SK-N-SH treated with all-trans-retinoic acid at 6 μM for 48 hours (cell line): Measurements from ENCODE around the gene CACNA2D3.

Experiments used
- ATAC-seq: fragments of 200-7000 bp; cut with Tn5 transposase; 3 replicates; pipeline ENCODE4 v1.9.1; 2020; ENCODE audit warnings: mild to moderate bottlenecking, moderate library complexity
- ARNTL ChIP-seq: fragments of 450-650 bp; formaldehyde crosslinking; IDR thresholded peaks from 2 replicates; pipeline ENCODE4 v1.5.0; 2020; ENCODE audit warnings: low read depth, mild to moderate bottlenecking, moderate library complexity, borderline replicate concordance
- BACH2 ChIP-seq: fragments of 250-450 bp; sonication (Bioruptor Pico); IDR thresholded peaks from 2 replicates; pipeline ENCODE4 v1.9.0; 2021; ENCODE audit warnings: mild to moderate bottlenecking, borderline replicate concordance
- CSDC2 ChIP-seq: fragments of 250-450 bp; sonication (Bioruptor Pico); IDR thresholded peaks from 2 replicates; pipeline ENCODE4 v1.5.0; 2020; ENCODE audit warnings: mild to moderate bottlenecking, moderate library complexity
- CSRNP3 ChIP-seq: fragments of 250-450 bp; sonication (Bioruptor Pico); IDR thresholded peaks from 2 replicates; pipeline ENCODE4 v1.5.1; 2021; ENCODE audit warnings: mild to moderate bottlenecking, moderate library complexity
- ESRRG ChIP-seq: fragments of 250-450 bp; sonication (Bioruptor Pico); IDR thresholded peaks from 2 replicates; pipeline ENCODE4 v1.6.1; 2021; ENCODE audit warnings: mild to moderate bottlenecking
- GLIS3 ChIP-seq: fragments of 250-450 bp; sonication (Bioruptor Pico); IDR thresholded peaks from 2 replicates; pipeline ENCODE4 v1.5.0; 2020; ENCODE audit warnings: mild to moderate bottlenecking, moderate library complexity
- ISL1 ChIP-seq: fragments of 250-450 bp; sonication (Bioruptor Pico); IDR thresholded peaks from 2 replicates; pipeline ENCODE4 v2.1.2; 2022; ENCODE audit warnings: mild to moderate bottlenecking, moderate library complexity
- OSR1 ChIP-seq: fragments of 250-450 bp; sonication (Bioruptor Pico); IDR thresholded peaks from 2 replicates; pipeline ENCODE4 v1.8.0; 2022; ENCODE audit warnings: moderate library complexity, mild to moderate bottlenecking, inconsistent platforms
- PPARA ChIP-seq: fragments of 250-450 bp; sonication (Bioruptor Pico); IDR thresholded peaks from 2 replicates; pipeline ENCODE4 v1.5.0; 2020; ENCODE audit warnings: mild to moderate bottlenecking, borderline replicate concordance
- RARB ChIP-seq: fragments of 250-450 bp; sonication (Bioruptor Pico); IDR thresholded peaks from 2 replicates; pipeline ENCODE4 v1.8.0; 2021; ENCODE audit warnings: mild to moderate bottlenecking, moderate library complexity
- SNAI2 ChIP-seq: fragments of 250-450 bp; sonication (Bioruptor Pico); IDR thresholded peaks from 2 replicates; pipeline ENCODE4 v1.5.0; 2020; ENCODE audit warnings: mild to moderate bottlenecking, moderate library complexity
- TSHZ2 ChIP-seq: fragments of 250-450 bp; sonication (Bioruptor Pico); IDR thresholded peaks from 2 replicates; pipeline ENCODE4 v1.5.0; 2020; ENCODE audit warnings: mild to moderate bottlenecking, moderate library complexity
- ZC3H10 ChIP-seq: fragments of 250-450 bp; sonication (Bioruptor Pico); IDR thresholded peaks from 2 replicates; pipeline ENCODE4 v1.5.1; 2021; ENCODE audit warnings: mild to moderate bottlenecking, moderate library complexity
- ZFP3 ChIP-seq: fragments of 250-450 bp; sonication (Bioruptor Pico); IDR thresholded peaks from 2 replicates; pipeline ENCODE4 v1.5.0; 2020; ENCODE audit warnings: mild to moderate bottlenecking, moderate library complexity
- ZNF565 ChIP-seq: fragments of 450-650 bp; formaldehyde crosslinking; conservative IDR thresholded peaks from 2 replicates; pipeline ENCODE4 v1.5.0; 2020; ENCODE audit warnings: low read depth, mild to moderate bottlenecking, moderate library complexity
- ZNF70 ChIP-seq: fragments of 450-650 bp; formaldehyde crosslinking; IDR thresholded peaks from 2 replicates; pipeline ENCODE4 v1.5.0; 2020; ENCODE audit warnings: mild to moderate bottlenecking, moderate library complexity
- ZNF8 ChIP-seq: fragments of 450-650 bp; formaldehyde crosslinking; IDR thresholded peaks from 2 replicates; pipeline ENCODE4 v1.5.0; 2020; ENCODE audit warnings: mild to moderate bottlenecking, moderate library complexity
- TF ChIP-seq, protein P1 (sequence below): fragments of 250-450 bp; sonication (Bioruptor Pico); IDR thresholded peaks from 2 replicates; pipeline ENCODE4 v1.8.0; 2021; ENCODE audit warnings: low read depth, mild to moderate bottlenecking, moderate library complexity, borderline replicate concordance
- TF ChIP-seq, protein P2 (sequence below): fragments of 250-450 bp; sonication (Bioruptor Pico); IDR thresholded peaks from 2 replicates; pipeline ENCODE4 v1.8.0; 2020; ENCODE audit warnings: mild to moderate bottlenecking, moderate library complexity, borderline replicate concordance
- TF ChIP-seq, protein P3 (sequence below): fragments of 250-450 bp; sonication (Bioruptor Pico); IDR thresholded peaks from 2 replicates; pipeline ENCODE4 v1.5.1; 2020; ENCODE audit warnings: low read depth, mild to moderate bottlenecking, moderate library complexity

CACNA2D3 gene

GRCh38 chr3:54856271-54856670, 733.9 kb downstream of the CACNA2D3 start (continued):
- TF ChIP-seq TSHZ2 (CRISPR knock-in tag), result no peak
- TF ChIP-seq PPARA (CRISPR knock-in tag), result no peak

DNA sequence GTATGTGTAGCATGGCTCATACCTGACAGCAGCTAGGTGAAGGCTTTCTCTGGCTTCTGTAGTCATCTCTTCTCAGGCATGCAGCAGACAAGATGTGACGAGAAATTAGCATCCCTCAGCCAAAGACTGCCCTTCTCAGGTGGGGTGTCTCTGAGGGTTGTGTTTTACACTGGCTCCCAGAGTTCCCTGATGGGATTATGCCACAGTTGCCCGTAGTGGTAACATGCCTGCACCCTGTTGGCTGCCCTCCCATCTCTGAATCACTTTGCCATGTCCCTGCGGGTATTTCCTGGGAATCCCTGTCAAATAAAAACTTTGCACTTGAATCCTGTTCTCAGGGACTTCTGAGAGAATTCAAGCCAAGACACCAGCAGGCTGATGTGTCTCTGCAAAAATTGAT, 735.0 kb downstream of the CACNA2D3 start:
- ATAC-seq, result peak; percentile 25; the same call in 2 of the 3 replicates
- TF ChIP-seq ARNTL (CRISPR knock-in tag), result no peak
- TF ChIP-seq CSRNP3, result no peak
- TF ChIP-seq ZNF565 (CRISPR knock-in tag), result no peak
- TF ChIP-seq CSDC2 (CRISPR knock-in tag), result no peak
- TF ChIP-seq ESRRG (CRISPR knock-in tag), result no peak
- no peak for TF ChIP-seq PPARA (CRISPR knock-in tag)
- TF ChIP-seq BACH2 (CRISPR knock-in tag), result no peak
- TF ChIP-seq ZNF70, result no peak
- TF ChIP-seq, protein P1, sequence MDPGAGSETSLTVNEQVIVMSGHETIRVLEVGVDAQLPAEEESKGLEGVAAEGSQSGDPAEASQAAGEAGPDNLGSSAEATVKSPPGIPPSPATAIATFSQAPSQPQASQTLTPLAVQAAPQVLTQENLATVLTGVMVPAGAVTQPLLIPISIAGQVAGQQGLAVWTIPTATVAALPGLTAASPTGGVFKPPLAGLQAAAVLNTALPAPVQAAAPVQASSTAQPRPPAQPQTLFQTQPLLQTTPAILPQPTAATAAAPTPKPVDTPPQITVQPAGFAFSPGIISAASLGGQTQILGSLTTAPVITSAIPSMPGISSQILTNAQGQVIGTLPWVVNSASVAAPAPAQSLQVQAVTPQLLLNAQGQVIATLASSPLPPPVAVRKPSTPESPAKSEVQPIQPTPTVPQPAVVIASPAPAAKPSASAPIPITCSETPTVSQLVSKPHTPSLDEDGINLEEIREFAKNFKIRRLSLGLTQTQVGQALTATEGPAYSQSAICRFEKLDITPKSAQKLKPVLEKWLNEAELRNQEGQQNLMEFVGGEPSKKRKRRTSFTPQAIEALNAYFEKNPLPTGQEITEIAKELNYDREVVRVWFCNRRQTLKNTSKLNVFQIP (CRISPR knock-in tag), result no peak
- no peak for TF ChIP-seq OSR1 (CRISPR knock-in tag)
- TF ChIP-seq, all 23 proteins: peak for 0

- TF ChIP-seq GLIS3 (CRISPR knock-in tag), result no peak
- no peak for TF ChIP-seq PPARA (CRISPR knock-in tag)
- no peak for TF ChIP-seq ZFP3 (CRISPR knock-in tag)
- TF ChIP-seq BACH2 (CRISPR knock-in tag), result no peak
- no peak for TF ChIP-seq OSR1 (CRISPR knock-in tag)
- TF ChIP-seq ZNF70, result no peak
- no peak for TF ChIP-seq ZNF8
- TF ChIP-seq CSDC2 (CRISPR knock-in tag), result no peak
- no peak for TF ChIP-seq ARNTL (CRISPR knock-in tag)
- TF ChIP-seq ZC3H10 (CRISPR knock-in tag), result no peak
- no peak for TF ChIP-seq ZNF565 (CRISPR knock-in tag)
- TF ChIP-seq, protein P2, sequence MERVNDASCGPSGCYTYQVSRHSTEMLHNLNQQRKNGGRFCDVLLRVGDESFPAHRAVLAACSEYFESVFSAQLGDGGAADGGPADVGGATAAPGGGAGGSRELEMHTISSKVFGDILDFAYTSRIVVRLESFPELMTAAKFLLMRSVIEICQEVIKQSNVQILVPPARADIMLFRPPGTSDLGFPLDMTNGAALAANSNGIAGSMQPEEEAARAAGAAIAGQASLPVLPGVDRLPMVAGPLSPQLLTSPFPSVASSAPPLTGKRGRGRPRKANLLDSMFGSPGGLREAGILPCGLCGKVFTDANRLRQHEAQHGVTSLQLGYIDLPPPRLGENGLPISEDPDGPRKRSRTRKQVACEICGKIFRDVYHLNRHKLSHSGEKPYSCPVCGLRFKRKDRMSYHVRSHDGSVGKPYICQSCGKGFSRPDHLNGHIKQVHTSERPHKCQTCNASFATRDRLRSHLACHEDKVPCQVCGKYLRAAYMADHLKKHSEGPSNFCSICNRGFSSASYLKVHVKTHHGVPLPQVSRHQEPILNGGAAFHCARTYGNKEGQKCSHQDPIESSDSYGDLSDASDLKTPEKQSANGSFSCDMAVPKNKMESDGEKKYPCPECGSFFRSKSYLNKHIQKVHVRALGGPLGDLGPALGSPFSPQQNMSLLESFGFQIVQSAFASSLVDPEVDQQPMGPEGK (CRISPR knock-in tag), result no peak
- TF ChIP-seq, protein P1 (CRISPR knock-in tag), result no peak
- TF ChIP-seq ISL1 (CRISPR knock-in tag), result no peak
- no peak for TF ChIP-seq ESRRG (CRISPR knock-in tag)
- no peak for TF ChIP-seq CSRNP3
- TF ChIP-seq, protein P3, sequence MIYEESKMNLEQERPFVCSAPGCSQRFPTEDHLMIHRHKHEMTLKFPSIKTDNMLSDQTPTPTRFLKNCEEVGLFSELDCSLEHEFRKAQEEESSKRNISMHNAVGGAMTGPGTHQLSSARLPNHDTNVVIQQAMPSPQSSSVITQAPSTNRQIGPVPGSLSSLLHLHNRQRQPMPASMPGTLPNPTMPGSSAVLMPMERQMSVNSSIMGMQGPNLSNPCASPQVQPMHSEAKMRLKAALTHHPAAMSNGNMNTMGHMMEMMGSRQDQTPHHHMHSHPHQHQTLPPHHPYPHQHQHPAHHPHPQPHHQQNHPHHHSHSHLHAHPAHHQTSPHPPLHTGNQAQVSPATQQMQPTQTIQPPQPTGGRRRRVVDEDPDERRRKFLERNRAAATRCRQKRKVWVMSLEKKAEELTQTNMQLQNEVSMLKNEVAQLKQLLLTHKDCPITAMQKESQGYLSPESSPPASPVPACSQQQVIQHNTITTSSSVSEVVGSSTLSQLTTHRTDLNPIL (CRISPR knock-in tag), result no peak
- TF ChIP-seq RARB (CRISPR knock-in tag), result no peak
- no peak for TF ChIP-seq SNAI2 (CRISPR knock-in tag)
- TF ChIP-seq, all 23 proteins: peak for 0
- ATAC-seq, result no peak
Observed at GRCh38 chr3:54858093-54858785, 735.9 kb downstream of the CACNA2D3 start.
